IPS-15b (cell line): Measurements from ENCODE around the gene SLC28A3.

Source experiments
- H3K27me3 ChIP-seq: one replicate; pipeline ENCODE4 v1.6.1; 2013; ENCODE audit warnings: low read length; ENCODE audit not compliant: control insufficient read depth, insufficient read depth
- H3K36me3 ChIP-seq: one replicate; pipeline ENCODE4 v1.6.1; 2013; ENCODE audit warnings: low read length; ENCODE audit not compliant: control insufficient read depth, insufficient read depth
- H3K4me1 ChIP-seq: one replicate; pipeline ENCODE4 v1.6.1; 2013; ENCODE audit warnings: mild to moderate bottlenecking, low read length; ENCODE audit not compliant: control insufficient read depth, insufficient read depth
- H3K4me3 ChIP-seq: one replicate; pipeline ENCODE4 v1.5.1; 2013; ENCODE audit warnings: low read depth, low read length
- H3K9ac ChIP-seq: one replicate; pipeline ENCODE4 v1.6.1; 2013; ENCODE audit warnings: low read depth, mild to moderate bottlenecking, low read length
- H3K9me3 ChIP-seq: one replicate; pipeline ENCODE4 v1.6.1; 2013; ENCODE audit warnings: mild to moderate bottlenecking, low read length; ENCODE audit not compliant: control insufficient read depth, insufficient read depth

Gene SLC28A3

DNA sequence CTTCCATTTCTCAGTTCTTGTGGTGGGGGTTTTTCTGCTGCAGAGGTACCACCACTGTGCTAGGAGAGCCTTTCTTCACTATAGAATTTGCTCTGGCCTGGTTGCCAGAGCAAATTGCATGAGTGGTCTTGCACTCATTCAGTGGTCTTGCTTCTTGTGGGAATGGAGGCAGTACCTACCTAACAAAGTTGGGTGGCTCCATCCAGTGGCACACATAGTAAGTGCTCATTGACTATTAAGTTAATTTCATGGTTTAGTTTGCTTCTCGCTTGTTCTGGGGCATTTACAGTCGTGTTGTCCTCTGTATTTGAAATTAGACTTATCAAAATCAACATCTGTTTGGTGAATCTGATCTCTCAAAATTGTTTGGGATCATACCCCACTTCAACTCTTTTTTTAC, 23.0 kb downstream of the SLC28A3 start:
- no peak overlapping the region for H3K9ac ChIP-seq

DNA sequence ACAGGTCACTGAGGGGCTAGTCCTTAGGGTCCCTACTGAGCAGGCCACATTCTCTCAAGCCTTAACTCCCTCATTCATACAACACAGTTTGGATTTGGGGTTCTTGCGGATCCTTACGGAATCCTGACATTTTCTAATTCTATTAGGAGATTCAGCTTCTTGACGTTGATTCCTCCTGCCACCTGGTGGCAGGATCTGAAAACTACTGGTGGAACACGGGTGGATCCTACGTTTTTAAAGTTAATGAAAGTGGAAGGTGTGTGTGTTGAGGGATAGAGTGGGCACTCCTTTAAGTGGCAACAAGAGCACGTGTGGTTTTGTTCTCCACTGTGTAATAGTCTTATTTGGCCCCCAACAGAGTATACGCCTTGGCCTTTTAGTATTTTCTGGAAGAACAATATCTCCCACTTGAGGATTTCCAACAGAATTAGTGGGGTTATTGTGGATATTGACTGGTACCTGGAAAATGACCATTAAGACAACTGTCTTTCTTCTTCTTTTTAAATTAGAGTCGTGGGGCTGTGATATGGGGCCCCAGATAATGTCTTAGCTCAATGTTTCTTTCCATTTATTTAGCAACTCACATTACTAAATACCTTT, 25.2 kb downstream of the SLC28A3 start:
- H3K4me1 ChIP-seq = no peaks in the 10 kb centered on the region
- no peaks in the 10 kb centered on the region for H3K27me3 ChIP-seq
- H3K9ac ChIP-seq = no peak overlapping the region
- H3K9me3 ChIP-seq = no peaks in the 10 kb centered on the region
- no peaks in the 10 kb centered on the region for H3K36me3 ChIP-seq
- H3K4me3 ChIP-seq = no peak overlapping the region

More for the DNA sequence above, 23.0 kb downstream of the SLC28A3 start:
- Histone ChIP-seq H3K4me1 (no peaks in the 10 kb centered on the region), H3K27me3 (no peaks in the 10 kb centered on the region), H3K9me3 (no peaks in the 10 kb centered on the region), H3K4me3 (no peak overlapping the region), H3K36me3 (no peaks in the 10 kb centered on the region)

DNA sequence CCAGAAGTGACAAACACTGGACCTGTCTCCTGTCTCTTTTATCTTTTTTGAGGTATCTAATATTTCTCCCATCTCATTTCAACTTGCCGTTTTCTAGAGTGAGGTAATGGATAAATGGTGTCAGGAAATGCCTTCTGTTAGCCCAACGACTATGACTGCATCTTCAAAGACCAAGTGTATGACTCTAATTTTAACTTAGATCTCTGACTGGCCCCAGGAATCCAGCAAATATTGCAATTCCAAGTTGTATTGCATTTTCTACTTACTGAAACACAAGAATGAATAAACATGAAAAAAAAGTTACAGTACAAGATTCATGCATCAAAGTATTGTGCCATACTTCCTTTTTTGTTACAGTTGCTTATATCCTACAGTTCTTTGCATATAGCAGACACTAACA, 26.3 kb downstream of the SLC28A3 start:
- Histone ChIP-seq H3K36me3 (no peaks in the 10 kb centered on the region), H3K9ac (no peak overlapping the region), H3K9me3 (no peaks in the 10 kb centered on the region), H3K27me3 (no peaks in the 10 kb centered on the region), H3K4me3 (no peak overlapping the region), H3K4me1 (no peaks in the 10 kb centered on the region)

GRCh38 chr9:84310883-84311282, 29.7 kb downstream of the SLC28A3 start:
- no peaks in the 10 kb centered on the region for H3K4me1 ChIP-seq
- H3K27me3 ChIP-seq = no peaks in the 10 kb centered on the region
- H3K4me3 ChIP-seq = no peak overlapping the region
- no peaks in the 10 kb centered on the region for H3K9me3 ChIP-seq
- no peaks in the 10 kb centered on the region for H3K36me3 ChIP-seq
- H3K9ac ChIP-seq = no peak overlapping the region

DNA sequence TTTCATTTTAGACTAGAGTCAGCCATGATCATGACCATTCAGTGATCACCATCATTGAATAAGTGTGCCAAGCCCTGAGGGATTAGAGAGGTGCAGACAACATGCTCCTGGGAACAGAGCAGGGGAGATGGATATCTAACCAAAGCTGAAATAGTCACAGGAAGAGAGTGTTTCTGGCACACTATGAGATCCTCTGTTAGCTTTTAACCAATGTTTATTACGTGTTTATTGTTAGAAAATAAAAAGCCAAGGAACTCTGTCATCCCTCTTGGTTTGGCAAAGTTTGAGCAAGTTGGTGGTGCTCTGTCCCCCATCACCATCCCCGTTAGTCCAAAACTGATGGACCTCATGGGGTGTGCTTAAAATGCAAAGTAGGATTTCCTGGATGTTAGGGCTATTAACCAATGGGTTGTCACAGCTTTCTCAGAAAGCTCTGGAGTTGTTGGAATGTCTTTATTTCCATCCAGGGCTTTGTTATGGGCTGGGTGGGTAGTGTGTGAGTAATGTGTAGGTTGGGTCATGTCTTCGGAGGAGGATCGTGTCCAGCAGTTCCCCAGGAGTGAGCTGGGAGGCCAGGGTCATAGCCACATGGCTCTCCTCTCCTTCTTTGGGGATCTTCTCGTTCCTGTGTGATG, 34.9 kb downstream of the SLC28A3 start:
- no peaks in the 10 kb centered on the region for H3K4me1 ChIP-seq
- no peaks in the 10 kb centered on the region for H3K27me3 ChIP-seq
- H3K9ac ChIP-seq = no peak overlapping the region
- H3K4me3 ChIP-seq = no peak overlapping the region
- H3K9me3 ChIP-seq = no peaks in the 10 kb centered on the region
- H3K36me3 ChIP-seq = no peaks in the 10 kb centered on the region

- H3K27me3 ChIP-seq = no peaks in the 10 kb centered on the region
- no peaks in the 10 kb centered on the region for H3K9me3 ChIP-seq
- H3K4me1 ChIP-seq = no peaks in the 10 kb centered on the region
- no peak overlapping the region for H3K9ac ChIP-seq
- H3K4me3 ChIP-seq = no peak overlapping the region
- no peaks in the 10 kb centered on the region for H3K36me3 ChIP-seq
These were observed 36.4 kb downstream of the SLC28A3 start for GRCh38 chr9:84304166-84304565.

GRCh38 chr9:84303061-84303460, 37.5 kb downstream of the SLC28A3 start:
- Histone ChIP-seq H3K27me3 (no peaks in the 10 kb centered on the region), H3K9me3 (no peaks in the 10 kb centered on the region), H3K9ac (no peak overlapping the region), H3K4me1 (no peaks in the 10 kb centered on the region), H3K4me3 (no peak overlapping the region), H3K36me3 (no peaks in the 10 kb centered on the region)

GRCh38 chr9:84301851-84302250, 38.7 kb downstream of the SLC28A3 start:
- no peaks in the 10 kb centered on the region for H3K9me3 ChIP-seq
- no peak overlapping the region for H3K9ac ChIP-seq
- H3K36me3 ChIP-seq = no peaks in the 10 kb centered on the region
- no peaks in the 10 kb centered on the region for H3K27me3 ChIP-seq
- no peaks in the 10 kb centered on the region for H3K4me1 ChIP-seq
- no peak overlapping the region for H3K4me3 ChIP-seq

GRCh38 chr9:84300271-84300670, 40.3 kb downstream of the SLC28A3 start:
- Histone ChIP-seq H3K9ac (no peak overlapping the region), H3K27me3 (no peaks in the 10 kb centered on the region), H3K4me3 (no peak overlapping the region), H3K36me3 (no peaks in the 10 kb centered on the region), H3K9me3 (no peaks in the 10 kb centered on the region), H3K4me1 (peaks cover 2% of the 10 kb centered on the region)

DNA sequence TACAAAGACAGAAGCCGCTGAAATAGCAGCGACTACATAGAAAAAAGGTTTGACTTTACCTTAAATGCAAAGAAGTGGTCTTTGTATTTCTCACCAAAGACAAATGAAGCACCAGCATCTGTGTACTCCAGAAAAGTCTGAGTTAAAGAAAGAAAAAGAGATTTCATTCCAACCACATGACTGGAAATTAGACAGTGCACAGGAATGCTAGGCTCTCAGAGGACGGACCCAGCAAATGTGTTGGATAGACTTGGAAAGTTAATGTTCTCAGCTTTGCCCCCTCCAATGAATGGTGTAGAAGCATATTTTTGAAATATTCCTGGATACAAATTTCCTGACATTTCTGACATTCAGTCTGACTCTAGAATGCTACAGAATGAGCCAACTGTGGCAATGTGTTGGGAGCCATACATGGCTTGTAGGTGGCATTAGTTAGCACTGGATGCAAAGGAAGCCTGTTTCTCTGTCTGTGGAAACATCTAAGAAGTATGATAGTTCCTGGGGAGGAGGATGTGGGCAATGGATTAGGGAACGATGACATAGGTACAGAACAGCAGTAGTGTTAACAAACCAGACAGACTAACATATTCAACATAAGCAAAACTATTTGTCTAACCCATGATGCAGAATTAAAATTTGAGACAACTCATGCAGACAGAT, 43.3 kb downstream of the SLC28A3 start:
- Histone ChIP-seq H3K27me3 (no peaks in the 10 kb centered on the region), H3K4me3 (no peak overlapping the region), H3K9ac (no peak overlapping the region), H3K9me3 (no peaks in the 10 kb centered on the region), H3K4me1 (peaks cover 2% of the 10 kb centered on the region), H3K36me3 (no peaks in the 10 kb centered on the region)

DNA sequence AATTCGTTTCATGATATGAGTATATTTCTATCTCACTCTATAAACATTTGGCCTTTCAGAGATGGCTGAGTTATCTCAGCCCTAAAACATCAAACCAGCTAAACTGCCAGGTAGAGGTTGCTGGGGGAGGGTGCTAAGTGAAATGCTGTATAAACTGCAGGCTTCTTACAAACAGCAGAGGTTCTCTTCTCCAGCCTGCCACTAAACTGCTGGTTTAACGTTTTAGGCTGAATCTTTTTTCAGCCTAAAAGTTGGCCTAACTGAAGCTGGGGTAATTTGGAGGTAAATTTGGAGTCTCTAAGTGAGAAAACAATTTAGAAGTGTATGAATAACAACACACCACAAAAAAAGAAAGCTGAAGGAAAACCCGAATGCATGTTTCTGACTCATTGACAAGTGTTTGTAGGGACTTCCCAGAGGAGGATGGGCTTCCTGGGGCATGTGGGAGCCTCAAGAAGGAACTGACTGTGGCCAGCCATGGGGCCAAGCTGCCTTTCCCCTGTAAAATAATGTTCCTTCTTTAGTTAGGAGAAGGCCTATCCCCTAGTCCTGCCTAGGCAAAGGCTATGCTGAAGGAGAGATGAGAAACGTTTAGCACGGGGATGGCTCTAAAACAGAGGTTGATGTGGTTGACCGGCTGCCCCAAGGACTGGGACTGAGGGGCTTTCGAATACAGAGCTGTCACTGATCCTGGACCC, 44.3 kb downstream of the SLC28A3 start:
- H3K4me3 ChIP-seq = no peak overlapping the region
- no peaks in the 10 kb centered on the region for H3K27me3 ChIP-seq
- H3K9me3 ChIP-seq = no peaks in the 10 kb centered on the region
- H3K4me1 ChIP-seq = peaks cover 2% of the 10 kb centered on the region
- H3K36me3 ChIP-seq = no peaks in the 10 kb centered on the region
- H3K9ac ChIP-seq = no peak overlapping the region
